ENCODE results near the gene RASGEF1C.

The RASGEF1C gene

GRCh38 chr5:180072556-180072955 lies 136.5 kb downstream of the RASGEF1C start:
- Histone ChIP-seq H3K36me3 (ENCODE audit: insufficient read depth, low read length) (no peaks in the 10 kb centered on the region), H3K9me3 (ENCODE audit: insufficient read depth, low read depth, low read length) (no peaks in the 10 kb centered on the region), H3K4me1 (ENCODE audit: insufficient read depth, low read length, poor library complexity, severe bottlenecking) (peaks cover 10% of the 10 kb centered on the region), H3K9ac (ENCODE audit: low read depth, low read length, poor library complexity, severe bottlenecking) (peak overlapping the region; percentile 69), H3K9me2 (replicated peaks; ENCODE audit: low read depth, low read length) (no peaks in the 10 kb centered on the region), H2AFZ (ENCODE audit: low read length) (peak overlapping the region; percentile 86; the same call in 1 of the 2 replicates), H3K4me3 (ENCODE audit: low read length, poor library complexity, severe bottlenecking) (peak overlapping the region; percentile 68), H3K4me2 (ENCODE audit: low read depth, low read length, poor library complexity, severe bottlenecking) (peak overlapping the region; percentile 74), H3F3A (ENCODE audit: low read depth) (no peaks in the 10 kb centered on the region), H3K27me3 (ENCODE audit: insufficient read depth, low read length, poor library complexity, severe bottlenecking) (no peaks in the 10 kb centered on the region), H3K79me2 (ENCODE audit: insufficient read depth, low read length) (peaks cover 38% of the 10 kb centered on the region), H4K20me1 (ENCODE audit: insufficient read depth, low read length, poor library complexity, severe bottlenecking) (peaks cover 10% of the 10 kb centered on the region)
- TF ChIP-seq EZH2phosphoT487 (IDR thresholded peaks at IDR 0.05; ENCODE audit: borderline replicate concordance), result no peak
- no peak for TF ChIP-seq CTCF (conservative IDR thresholded peaks at IDR 0.05; ENCODE audit: low read length)

GRCh38 chr5:180072256-180072548 lies 136.8 kb downstream of the RASGEF1C start:
- Histone ChIP-seq H3K4me2 (ENCODE audit: low read depth, low read length, poor library complexity, severe bottlenecking) (peak overlapping the region; percentile 74), H3K9me3 (ENCODE audit: insufficient read depth, low read depth, low read length) (no peaks in the 10 kb centered on the region), H3K36me3 (ENCODE audit: insufficient read depth, low read length) (no peaks in the 10 kb centered on the region), H3K79me2 (ENCODE audit: insufficient read depth, low read length) (peaks cover 41% of the 10 kb centered on the region), H3K4me1 (ENCODE audit: insufficient read depth, low read length, poor library complexity, severe bottlenecking) (peaks cover 10% of the 10 kb centered on the region), H3K9me2 (replicated peaks; ENCODE audit: low read depth, low read length) (no peaks in the 10 kb centered on the region), H2AFZ (ENCODE audit: low read length) (peak overlapping the region; percentile 86), H3F3A (ENCODE audit: low read depth) (no peaks in the 10 kb centered on the region), H3K4me3 (ENCODE audit: low read length, poor library complexity, severe bottlenecking) (peak overlapping the region; percentile 68), H3K27me3 (ENCODE audit: insufficient read depth, low read length, poor library complexity, severe bottlenecking) (no peaks in the 10 kb centered on the region), H3K9ac (ENCODE audit: low read depth, low read length, poor library complexity, severe bottlenecking) (peak overlapping the region; percentile 69), H4K20me1 (ENCODE audit: insufficient read depth, low read length, poor library complexity, severe bottlenecking) (peaks cover 10% of the 10 kb centered on the region)
- TF ChIP-seq CTCF (conservative IDR thresholded peaks at IDR 0.05; ENCODE audit: low read length) (no peak), EZH2phosphoT487 (IDR thresholded peaks at IDR 0.05; ENCODE audit: borderline replicate concordance) (no peak)

GRCh38 chr5:180071531-180072255 lies 137.3 kb downstream of the RASGEF1C start, which contains the start of gene RNF130:
Gene RNF130, minus strand, starts transcription at chr5:180071759. Its CDS starts 57 bp downstream, at chr5:180071702.
- Histone ChIP-seq H2AFZ (ENCODE audit: low read length) (peak within 1 kb of the TSS; percentile 86), H3F3A (ENCODE audit: low read depth) (no peaks in the 10 kb centered on the region)
- no peak for TF ChIP-seq CTCF (conservative IDR thresholded peaks at IDR 0.05; ENCODE audit: low read length)
- no peak for TF ChIP-seq EZH2phosphoT487 (IDR thresholded peaks at IDR 0.05; ENCODE audit: borderline replicate concordance)

More at GRCh38 chr5:180071531-180072255, 137.3 kb downstream of the RASGEF1C start, which contains the start of gene RNF130:
- Histone ChIP-seq H3K36me3 (ENCODE audit: insufficient read depth, low read length) (no peaks in the 10 kb centered on the region), H3K9me2 (replicated peaks; ENCODE audit: low read depth, low read length) (no peaks in the 10 kb centered on the region), H3K4me1 (ENCODE audit: insufficient read depth, low read length, poor library complexity, severe bottlenecking) (peaks cover 10% of the 10 kb centered on the region), H3K27me3 (ENCODE audit: insufficient read depth, low read length, poor library complexity, severe bottlenecking) (no peaks in the 10 kb centered on the region), H4K20me1 (ENCODE audit: insufficient read depth, low read length, poor library complexity, severe bottlenecking) (peaks cover 10% of the 10 kb centered on the region), H3K79me2 (ENCODE audit: insufficient read depth, low read length) (peaks cover 46% of the 10 kb centered on the region), H3K4me3 (ENCODE audit: low read length, poor library complexity, severe bottlenecking) (peak within 1 kb of the TSS; percentile 93), H3K9me3 (ENCODE audit: insufficient read depth, low read depth, low read length) (no peaks in the 10 kb centered on the region), H3K9ac (ENCODE audit: low read depth, low read length, poor library complexity, severe bottlenecking) (peak within 1 kb of the TSS; percentile 88), H3K4me2 (ENCODE audit: low read depth, low read length, poor library complexity, severe bottlenecking) (peak within 1 kb of the TSS; percentile 95)
